GM19324 (cell line): ENCODE measurements around the gene DUSP8.

Experiments
- ATAC-seq: cut with Tn5 transposase; IDR thresholded peaks from one replicate; pipeline ENCODE4 v1.9.1; 2021; ENCODE audit warnings: mild to moderate bottlenecking, moderate library complexity; ENCODE audit not compliant: unreplicated experiment, low FRiP score

Gene DUSP8

DNA sequence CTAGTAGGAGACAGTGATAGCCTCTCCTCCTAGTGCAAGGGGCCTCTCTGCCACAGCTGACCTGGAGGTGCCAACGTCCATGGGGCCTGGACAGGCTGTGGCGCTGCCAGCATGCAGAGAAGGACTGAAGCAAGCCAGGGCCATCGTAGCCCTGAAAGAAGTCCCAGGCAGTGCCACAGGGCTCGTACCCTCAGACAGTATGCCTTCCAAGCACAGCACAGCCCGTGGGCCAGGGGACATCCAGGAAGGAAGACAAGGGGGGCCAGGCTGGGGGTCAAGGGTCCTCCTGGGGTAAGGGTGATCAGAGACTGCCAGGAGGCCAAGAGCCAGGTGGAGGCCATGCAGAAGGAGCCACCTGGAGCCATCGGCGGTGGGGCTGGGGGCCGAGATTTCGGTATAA, 65.1 kb downstream of the DUSP8 start:
- no peak for ATAC-seq

DNA sequence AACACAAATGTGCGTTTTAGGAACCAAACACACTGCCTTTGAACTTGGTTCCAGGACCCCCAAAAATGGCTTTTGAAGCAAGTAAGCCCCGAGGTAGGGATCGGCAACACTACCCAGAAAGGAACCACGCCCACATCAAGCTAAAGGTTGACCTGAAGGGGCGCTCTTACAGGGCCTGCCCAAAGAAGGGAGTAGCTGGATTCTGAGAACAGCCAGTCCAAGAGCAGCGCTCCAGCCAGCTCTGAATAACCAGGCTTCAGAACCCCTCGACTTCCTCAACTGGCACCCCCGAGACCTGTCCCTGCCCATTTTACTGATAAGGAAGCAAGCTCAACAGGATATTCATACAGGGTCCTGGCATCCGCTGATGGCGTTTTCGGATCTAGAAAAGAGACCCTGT, 66.6 kb downstream of the DUSP8 start:
- ATAC-seq: no peak

DNA sequence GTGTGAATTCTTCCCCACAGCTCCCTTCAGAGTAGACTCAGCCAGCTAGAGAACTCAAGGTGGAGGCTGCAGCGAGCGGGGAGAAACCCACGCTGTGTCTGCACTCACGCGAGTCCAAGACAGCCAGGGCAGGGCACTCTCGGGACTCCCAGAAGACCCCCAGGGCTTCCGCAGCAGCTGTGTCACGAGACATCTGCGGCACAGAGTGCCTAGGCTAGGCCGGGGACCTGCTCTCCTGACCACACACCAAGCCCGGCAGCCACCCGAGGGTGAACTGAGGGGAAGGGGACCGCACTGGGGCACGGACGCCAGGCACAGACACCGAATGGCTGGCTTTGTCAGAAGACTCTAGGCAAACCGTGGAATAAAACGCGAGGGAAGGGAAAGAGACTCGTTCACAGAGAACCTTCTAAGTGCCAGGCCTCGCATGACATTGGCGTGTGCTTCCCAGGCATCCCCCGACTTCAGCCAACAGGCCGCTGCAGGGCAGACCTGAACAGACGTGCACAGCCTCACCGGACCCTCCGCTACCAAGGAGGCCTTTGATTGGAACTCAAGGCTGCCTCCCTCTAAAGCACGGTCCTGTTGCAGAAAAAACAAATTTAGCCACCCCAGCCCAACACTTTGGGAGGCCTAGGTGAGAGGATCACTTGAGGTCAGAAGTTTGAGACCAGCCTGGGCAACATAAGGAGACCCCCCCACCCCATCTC, 67.3 kb downstream of the DUSP8 start:
- ATAC-seq: no peak

DNA sequence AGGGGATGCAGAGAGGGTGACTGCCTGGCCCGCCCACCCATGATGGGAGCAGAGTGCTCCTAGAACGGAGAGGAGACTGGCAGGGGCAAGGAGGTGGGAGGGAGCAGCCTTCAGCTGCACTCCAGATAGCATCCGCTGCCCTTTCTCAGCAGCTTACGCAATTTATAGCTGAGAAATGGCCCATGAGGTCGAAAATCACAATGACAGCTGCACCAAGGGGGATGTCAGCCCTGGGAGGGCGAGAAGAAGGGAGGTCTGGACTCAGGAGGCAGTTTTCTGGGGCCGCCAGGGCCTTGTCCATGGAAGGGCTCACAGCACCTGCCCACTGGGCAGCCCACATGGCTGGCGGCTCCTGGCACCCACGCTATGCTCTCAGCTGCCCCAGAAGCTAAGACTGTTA, 67.9 kb downstream of the DUSP8 start:
- ATAC-seq: no peak
